HG02610 (cell line): ENCODE measurements around the gene ZNF442.
"Not testable (repeated sequence)": the region's sequence is repeated elsewhere in the genome, so short reads cannot be mapped to it uniquely, and the experiment has no call there.

Experiments used
- ATAC-seq: cut with Tn5 transposase; IDR thresholded peaks from one replicate; pipeline ENCODE4 v1.9.1; 2021; ENCODE audit warnings: mild to moderate bottlenecking, moderate library complexity; ENCODE audit not compliant: unreplicated experiment

Gene ZNF442

GRCh38 chr19:12365236-12366162, at the start of gene ZNF442:
Gene ZNF442, minus strand, starts transcription at chr19:12365683. Its CDS starts 2,052 bp downstream, at chr19:12363631.
- ATAC-seq, result peak; percentile 95

- ATAC-seq, result no peak
Observed at GRCh38 chr19:12411893-12412292, 46.4 kb upstream of the ZNF442 start.

GRCh38 chr19:12400633-12401502, 35.4 kb upstream of the ZNF442 start, which contains the start of gene ZNF799:
Gene ZNF799, minus strand, starts transcription at chr19:12401271. Its CDS starts 201 bp downstream, at chr19:12401070.
- ATAC-seq, result peak; percentile 96

- ATAC-seq, result peak; percentile 19
Observed at GRCh38 chr19:12399901-12400632, 34.6 kb upstream of the ZNF442 start.

GRCh38 chr19:12391148-12391547, 25.7 kb upstream of the ZNF442 start:
- not testable (repeated sequence) for ATAC-seq

- ATAC-seq, result not testable (repeated sequence)
Observed at GRCh38 chr19:12386365-12386764, 20.9 kb upstream of the ZNF442 start.

GRCh38 chr19:12380444-12380737, 14.9 kb upstream of the ZNF442 start:
- no peak for ATAC-seq

- no peak for ATAC-seq
Observed at GRCh38 chr19:12379732-12380443, 14.4 kb upstream of the ZNF442 start.

GRCh38 chr19:12374026-12374425, 8.5 kb upstream of the ZNF442 start:
- no peak for ATAC-seq

- no peak for ATAC-seq
Observed at GRCh38 chr19:12364391-12365235, 870 bp downstream of the ZNF442 start.

- ATAC-seq, result not testable (repeated sequence)
Observed at GRCh38 chr19:12362236-12362635, 3.2 kb downstream of the ZNF442 start.

- ATAC-seq, result no peak
Observed at GRCh38 chr19:12353375-12353774, 12.1 kb downstream of the ZNF442 start.

- ATAC-seq, result no peak
Observed at GRCh38 chr19:12350890-12351197, 14.6 kb downstream of the ZNF442 start.

GRCh38 chr19:12350185-12350889, 15.1 kb downstream of the ZNF442 start:
- ATAC-seq, result no peak

- no peak for ATAC-seq
Observed at GRCh38 chr19:12346896-12347295, 18.6 kb downstream of the ZNF442 start.

GRCh38 chr19:12345197-12345596, 20.3 kb downstream of the ZNF442 start:
- ATAC-seq, result no peak

GRCh38 chr19:12333162-12334159, 32.0 kb downstream of the ZNF442 start, which contains the start of gene ZNF563:
Gene ZNF563, minus strand, starts transcription at chr19:12333633. Its CDS starts 151 bp downstream, at chr19:12333482.
- peak; percentile 95 for ATAC-seq
